IMR-90 (cell line): Measurements from ENCODE around the gene PTPRN2.

Experiments
- CHD1 ChIP-seq: IDR thresholded peaks from 2 replicates; pipeline ENCODE4 v1.6.1; 2012; ENCODE audit warnings: low read depth, low read length, improper control_type of control experiment
- NFE2L2 ChIP-seq: fragments of 150-350 bp; IDR thresholded peaks from 2 replicates; pipeline ENCODE4 v1.6.1; 2016; ENCODE audit warnings: low read depth, mild to moderate bottlenecking, low read length
- POLR2A ChIP-seq: IDR thresholded peaks from 2 replicates; pipeline ENCODE4 v1.6.1; 2012; ENCODE audit warnings: mild to moderate bottlenecking, low read depth, low read length
- SMC3 ChIP-seq: fragments of 150-350 bp; IDR thresholded peaks from 2 replicates; pipeline ENCODE4 v1.6.1; 2016; ENCODE audit warnings: low read depth, mild to moderate bottlenecking, antibody characterized with exemption, low read length, moderate library complexity
- TF ChIP-seq, protein P1 (sequence below): conservative IDR thresholded peaks from 2 replicates; pipeline ENCODE4 v1.5.1; 2012; ENCODE audit warnings: mild to moderate bottlenecking, low read depth, low read length, improper control_type of control experiment

GRCh38 chr7:158479664-158480025 is 108.0 kb downstream of the PTPRN2 start:
- TF ChIP-seq NFE2L2 (no peak), CHD1 (no peak), SMC3 (no peak), POLR2A (no peak)
- TF ChIP-seq, protein P1, sequence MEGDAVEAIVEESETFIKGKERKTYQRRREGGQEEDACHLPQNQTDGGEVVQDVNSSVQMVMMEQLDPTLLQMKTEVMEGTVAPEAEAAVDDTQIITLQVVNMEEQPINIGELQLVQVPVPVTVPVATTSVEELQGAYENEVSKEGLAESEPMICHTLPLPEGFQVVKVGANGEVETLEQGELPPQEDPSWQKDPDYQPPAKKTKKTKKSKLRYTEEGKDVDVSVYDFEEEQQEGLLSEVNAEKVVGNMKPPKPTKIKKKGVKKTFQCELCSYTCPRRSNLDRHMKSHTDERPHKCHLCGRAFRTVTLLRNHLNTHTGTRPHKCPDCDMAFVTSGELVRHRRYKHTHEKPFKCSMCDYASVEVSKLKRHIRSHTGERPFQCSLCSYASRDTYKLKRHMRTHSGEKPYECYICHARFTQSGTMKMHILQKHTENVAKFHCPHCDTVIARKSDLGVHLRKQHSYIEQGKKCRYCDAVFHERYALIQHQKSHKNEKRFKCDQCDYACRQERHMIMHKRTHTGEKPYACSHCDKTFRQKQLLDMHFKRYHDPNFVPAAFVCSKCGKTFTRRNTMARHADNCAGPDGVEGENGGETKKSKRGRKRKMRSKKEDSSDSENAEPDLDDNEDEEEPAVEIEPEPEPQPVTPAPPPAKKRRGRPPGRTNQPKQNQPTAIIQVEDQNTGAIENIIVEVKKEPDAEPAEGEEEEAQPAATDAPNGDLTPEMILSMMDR = no peak
